Skeletal muscle satellite cell (primary cell): ENCODE results near the gene OTOG. TPM values are rescaled to one million over a fixed set of nuclear protein-coding genes. Genes with fewer than 3 reads are reported as not detected.

Experiments
- H3K27me3 ChIP-seq: 2 replicates; pipeline ENCODE4 v1.7.0; 2013; ENCODE audit warnings: low read length; ENCODE audit not compliant: control insufficient read depth, insufficient read depth
- H3K36me3 ChIP-seq: 2 replicates; pipeline ENCODE4 v1.7.0; 2013; ENCODE audit warnings: mild to moderate bottlenecking, control low read depth, low read length; ENCODE audit not compliant: insufficient read depth
- H3K4me1 ChIP-seq: 2 replicates; pipeline ENCODE4 v1.7.0; 2013; ENCODE audit warnings: low read length; ENCODE audit not compliant: control insufficient read depth, insufficient read depth
- H3K4me2 ChIP-seq: 2 replicates; pipeline ENCODE4 v1.7.0; 2013; ENCODE audit warnings: mild to moderate bottlenecking, low read length
- H3K4me3 ChIP-seq: 2 replicates; pipeline ENCODE4 v1.7.0; 2013; ENCODE audit warnings: low read length
- H3K9ac ChIP-seq: 2 replicates; pipeline ENCODE4 v1.7.0; 2013; ENCODE audit warnings: mild to moderate bottlenecking, low read depth, low read length, moderate library complexity
- H3K9me3 ChIP-seq: replicated peaks from 2 replicates; pipeline ENCODE4 v1.7.0; 2013; ENCODE audit warnings: mild to moderate bottlenecking, control low read depth, low read length
- total RNA-seq: library from RNA; depleted of rRNA; stranded (reverse); fragments of >200 nt; gene quantifications from 2 replicates; pipeline ENCODE4 v1.2.3, GENCODE V29; 2012; rRNA removed

OTOG gene
- total RNA-seq = not detected in 2 replicates

- no peaks in the 10 kb centered on the region for H3K4me1 ChIP-seq
- H3K27me3 ChIP-seq = peaks cover 82% of the 10 kb centered on the region
- no peak within 1 kb of the TSS for H3K4me2 ChIP-seq
- H3K36me3 ChIP-seq = no peaks in the 10 kb centered on the region
- no peak within 1 kb of the TSS for H3K4me3 ChIP-seq
- no peaks in the 10 kb centered on the region for H3K9me3 ChIP-seq
- no peak within 1 kb of the TSS for H3K9ac ChIP-seq
Observed at GRCh38 chr11:17547051-17547577, at the start of gene OTOG. OTOG (plus strand) TSS chr11:17547259; CDS start chr11:17547373, 114 bp downstream.

- Histone ChIP-seq H3K9ac (no peak overlapping the region), H3K4me1 (no peaks in the 10 kb centered on the region), H3K4me3 (no peak overlapping the region), H3K27me3 (peaks cover 90% of the 10 kb centered on the region), H3K9me3 (no peaks in the 10 kb centered on the region), H3K36me3 (no peaks in the 10 kb centered on the region), H3K4me2 (no peak overlapping the region)
Observed at GRCh38 chr11:17498058-17498457, 49.0 kb upstream of the OTOG start.

GRCh38 chr11:17498475-17498874, 48.6 kb upstream of the OTOG start:
- no peak overlapping the region for H3K9ac ChIP-seq
- no peak overlapping the region for H3K4me3 ChIP-seq
- H3K4me2 ChIP-seq = no peak overlapping the region
- H3K36me3 ChIP-seq = no peaks in the 10 kb centered on the region
- H3K9me3 ChIP-seq = no peaks in the 10 kb centered on the region
- H3K4me1 ChIP-seq = no peaks in the 10 kb centered on the region
- peaks cover 92% of the 10 kb centered on the region for H3K27me3 ChIP-seq

- H3K9ac ChIP-seq = no peak overlapping the region
- H3K27me3 ChIP-seq = peaks cover 84% of the 10 kb centered on the region
- no peak overlapping the region for H3K4me2 ChIP-seq
- H3K4me1 ChIP-seq = no peaks in the 10 kb centered on the region
- no peak overlapping the region for H3K4me3 ChIP-seq
- H3K36me3 ChIP-seq = no peaks in the 10 kb centered on the region
- H3K9me3 ChIP-seq = no peaks in the 10 kb centered on the region
Observed at GRCh38 chr11:17500673-17501072, 46.4 kb upstream of the OTOG start.

GRCh38 chr11:17502630-17503029, 44.4 kb upstream of the OTOG start:
- no peaks in the 10 kb centered on the region for H3K4me1 ChIP-seq
- no peak overlapping the region for H3K4me2 ChIP-seq
- H3K4me3 ChIP-seq = no peak overlapping the region
- H3K27me3 ChIP-seq = peaks cover 85% of the 10 kb centered on the region
- H3K9ac ChIP-seq = no peak overlapping the region
- H3K9me3 ChIP-seq = no peaks in the 10 kb centered on the region
- no peaks in the 10 kb centered on the region for H3K36me3 ChIP-seq

- no peaks in the 10 kb centered on the region for H3K36me3 ChIP-seq
- H3K4me3 ChIP-seq = no peak overlapping the region
- no peak overlapping the region for H3K9ac ChIP-seq
- H3K9me3 ChIP-seq = no peaks in the 10 kb centered on the region
- no peak overlapping the region for H3K4me2 ChIP-seq
- peaks cover 76% of the 10 kb centered on the region for H3K27me3 ChIP-seq
- H3K4me1 ChIP-seq = peaks cover 4% of the 10 kb centered on the region
Observed at GRCh38 chr11:17504330-17505107, 42.5 kb upstream of the OTOG start.

GRCh38 chr11:17505146-17505545, 41.9 kb upstream of the OTOG start:
- no peak overlapping the region for H3K4me2 ChIP-seq
- peaks cover 4% of the 10 kb centered on the region for H3K4me1 ChIP-seq
- H3K9me3 ChIP-seq = no peaks in the 10 kb centered on the region
- H3K9ac ChIP-seq = no peak overlapping the region
- no peak overlapping the region for H3K4me3 ChIP-seq
- peaks cover 73% of the 10 kb centered on the region for H3K27me3 ChIP-seq
- H3K36me3 ChIP-seq = no peaks in the 10 kb centered on the region

- Histone ChIP-seq H3K4me2 (no peak overlapping the region), H3K9me3 (no peaks in the 10 kb centered on the region), H3K4me1 (peaks cover 4% of the 10 kb centered on the region), H3K9ac (no peak overlapping the region), H3K27me3 (peaks cover 72% of the 10 kb centered on the region), H3K36me3 (no peaks in the 10 kb centered on the region), H3K4me3 (no peak overlapping the region)
Observed at GRCh38 chr11:17506314-17506713, 40.7 kb upstream of the OTOG start.

- H3K9me3 ChIP-seq = no peaks in the 10 kb centered on the region
- peaks cover 73% of the 10 kb centered on the region for H3K27me3 ChIP-seq
- peaks cover 4% of the 10 kb centered on the region for H3K4me1 ChIP-seq
- H3K4me3 ChIP-seq = no peak overlapping the region
- no peaks in the 10 kb centered on the region for H3K36me3 ChIP-seq
- H3K4me2 ChIP-seq = no peak overlapping the region
- H3K9ac ChIP-seq = no peak overlapping the region
Observed at GRCh38 chr11:17506942-17507341, 40.1 kb upstream of the OTOG start.

GRCh38 chr11:17507773-17508172, 39.3 kb upstream of the OTOG start:
- H3K9ac ChIP-seq = no peak overlapping the region
- peaks cover 73% of the 10 kb centered on the region for H3K27me3 ChIP-seq
- H3K36me3 ChIP-seq = no peaks in the 10 kb centered on the region
- H3K4me2 ChIP-seq = no peak overlapping the region
- no peak overlapping the region for H3K4me3 ChIP-seq
- H3K9me3 ChIP-seq = no peaks in the 10 kb centered on the region
- peaks cover 4% of the 10 kb centered on the region for H3K4me1 ChIP-seq

- Histone ChIP-seq H3K9me3 (no peaks in the 10 kb centered on the region), H3K36me3 (no peaks in the 10 kb centered on the region), H3K4me1 (peaks cover 4% of the 10 kb centered on the region), H3K27me3 (peaks cover 73% of the 10 kb centered on the region), H3K9ac (no peak overlapping the region), H3K4me3 (no peak overlapping the region), H3K4me2 (no peak overlapping the region)
Observed at GRCh38 chr11:17508306-17508705, 38.8 kb upstream of the OTOG start.

GRCh38 chr11:17508791-17509190, 38.3 kb upstream of the OTOG start:
- H3K4me3 ChIP-seq = no peak overlapping the region
- H3K27me3 ChIP-seq = peaks cover 77% of the 10 kb centered on the region
- no peak overlapping the region for H3K9ac ChIP-seq
- H3K4me1 ChIP-seq = peaks cover 4% of the 10 kb centered on the region
- H3K4me2 ChIP-seq = no peak overlapping the region
- H3K9me3 ChIP-seq = no peaks in the 10 kb centered on the region
- no peaks in the 10 kb centered on the region for H3K36me3 ChIP-seq
